Metanephros (tissue), 2 donors: ENCODE measurements around the gene PNKP. TPM values are rescaled to one million over a fixed set of nuclear protein-coding genes. Genes with fewer than 3 reads are reported as not detected.

Source experiments
- small RNA-seq: library from RNA; depleted of rRNA; stranded (forward); fragments of <200 nt; gene quantifications from one replicate; pipeline ENCODE3, GENCODE V24; 2014; ENCODE audit warnings: low replicate concordance
- total RNA-seq: library from RNA; depleted of rRNA; stranded (reverse); fragments of >200 nt; gene quantifications from one replicate; pipeline ENCODE4 v1.2.3, GENCODE V29; 2014

The PNKP gene
- 65.4 TPM for total RNA-seq

GRCh38 chr19:49866933-49867782, at the start of gene PNKP:
Gene PNKP, minus strand, starts transcription at chr19:49867576. Its CDS starts 372 bp downstream, at chr19:49867204.

GRCh38 chr19:49896863-49897621, 29.7 kb upstream of the PNKP start, which contains the start of gene IL4I1:
Gene IL4I1, minus strand, starts transcription at chr19:49896887. Its CDS starts 727 bp downstream, at chr19:49896160.

GRCh38 chr19:49877020-49877878, 9.9 kb upstream of the PNKP start, which contains the start of the genes AKT1S1 and TBC1D17:
Gene AKT1S1, minus strand, starts transcription at chr19:49877355. Its CDS starts 4,060 bp downstream, at chr19:49873295.
Gene TBC1D17, plus strand, starts transcription at chr19:49877702. Its CDS starts 22 bp downstream, at chr19:49877724.

GRCh38 chr19:49850487-49851342, 16.7 kb downstream of the PNKP start, which contains the start of gene PTOV1:
Gene PTOV1, plus strand, starts transcription at chr19:49851159.

GRCh38 chr19:49817964-49818648, 49.3 kb downstream of the PNKP start, which contains the start of gene MED25:
Gene MED25, plus strand, starts transcription at chr19:49818289. Its CDS starts 53 bp downstream, at chr19:49818342.

GRCh38 chr19:49812997-49813861, 54.1 kb downstream of the PNKP start, which contains the start of gene FUZ:
Gene FUZ, minus strand, starts transcription at chr19:49813292. Its CDS starts 186 bp downstream, at chr19:49813106.

Small RNA genes within 50 kb of the gene (small RNA-seq; reads per million reads assigned to genes)
- not detected for gene MIR4749

Other genes starting within 250 kb of the PNKP start
- 14.7 TPM for gene RRAS, start 227.4 kb downstream of the PNKP start, total RNA-seq
- gene SCAF1, start 225.4 kb downstream of the PNKP start, total RNA-seq = 30.1 TPM
- 52.4 TPM for gene IRF3, start 201.7 kb downstream of the PNKP start, total RNA-seq
- gene BCL2L12, start 201.6 kb downstream of the PNKP start, total RNA-seq = 13.0 TPM
- 246 TPM for gene PRMT1, start 190.3 kb downstream of the PNKP start, total RNA-seq
- 0.76 TPM for gene ADM5, start 178.0 kb downstream of the PNKP start, total RNA-seq
- gene CPT1C, start 176.5 kb downstream of the PNKP start, total RNA-seq = 10.9 TPM
- gene TSKS, start 104.3 kb downstream of the PNKP start, total RNA-seq = 0.18 TPM
- gene AP2A1, start 100.6 kb downstream of the PNKP start, total RNA-seq = 93.1 TPM
- 29.6 TPM for gene FUZ, start 54.3 kb downstream of the PNKP start, total RNA-seq
- 47.2 TPM for gene MED25, start 49.3 kb downstream of the PNKP start, total RNA-seq
- gene PTOV1, start 16.4 kb downstream of the PNKP start, total RNA-seq = 167 TPM
- gene AKT1S1, start 9.8 kb upstream of the PNKP start, total RNA-seq = 12.1 TPM
- gene TBC1D17, start 10.1 kb upstream of the PNKP start, total RNA-seq = 26.9 TPM
- 2.2 TPM for gene IL4I1, start 29.3 kb upstream of the PNKP start, total RNA-seq
- 5.7 TPM for gene ATF5, start 61.6 kb upstream of the PNKP start, total RNA-seq
- gene NUP62, start 61.9 kb upstream of the PNKP start, total RNA-seq = 47.2 TPM
- gene SIGLEC11, start 93.6 kb upstream of the PNKP start, total RNA-seq = 13.3 TPM
- gene VRK3, start 157.8 kb upstream of the PNKP start, total RNA-seq = 32.6 TPM
- 8.2 TPM for gene ZNF473, start 158.4 kb upstream of the PNKP start, total RNA-seq